GM12878 (cell line): ENCODE data around the gene SLC20A1. TPM values are rescaled to one million over a fixed set of nuclear protein-coding genes. Genes with fewer than 3 reads are reported as not detected.
A peak's percentile ranks its signal among the peaks of the same experiment; 100 is the strongest.

ENCODE experiments used
- ATAC-seq: fragments of 200-7000 bp; cut with Tn5 transposase; 3 replicates; pipeline ENCODE4 v1.9.1; 2020; ENCODE audit warnings: mild to moderate bottlenecking, moderate library complexity
- BruUV-seq: library from RNA; stranded (reverse); fragments of 400-500 nt; replicated peaks from 2 replicates; lab custom pipeline; 2021; lab: Mats Ljungman, UMichigan
- CTCF ChIA-PET: fragments of 300-600 bp; sonication (Branson Sonifier 250); formaldehyde crosslinking; extraction: SDS; loops from one replicate; lab custom pipeline; 2021; ENCODE audit warnings: inconsistent platforms; lab: Yijun Ruan, JAX
- POLR2A ChIA-PET: fragments of 350-600 bp; formaldehyde crosslinking; extraction: SDS; loops from one replicate; lab custom pipeline; 2021; ENCODE audit warnings: inconsistent platforms; lab: Charles Lee
- RAD21 ChIA-PET: fragments of 300-600 bp; sonication (Branson Sonifier 250); formaldehyde crosslinking; loops from one replicate; lab custom pipeline; 2023; ENCODE audit warnings: antibody characterized with exemption; ENCODE audit not compliant: unreplicated experiment; lab: Charles Lee
- SMC1A ChIA-PET: fragments of 300-600 bp; sonication (Branson Sonifier 250); formaldehyde crosslinking; loops from one replicate; lab custom pipeline; 2023; ENCODE audit not compliant: unreplicated experiment, uncharacterized antibody; lab: Charles Lee
- DNase-seq: peaks from one replicate; pipeline ENCODE4 v3.0.0-alpha.2; 2011; ENCODE audit warnings: low read depth, low spot score
- FAIRE-seq: peaks from 3 replicates; lab custom pipeline; 2011; peaks lifted over from hg19 to GRCh38; lab: Jason Lieb, UNC
- H2AFZ ChIP-seq: 2 replicates; pipeline ENCODE4 v1.6.0; 2011; ENCODE audit warnings: low read depth, low read length, control low read depth; ENCODE audit not compliant: control insufficient read depth
- H3K27ac ChIP-seq: 2 replicates; pipeline ENCODE4 v1.5.1; 2011; ENCODE audit warnings: control low read depth; ENCODE audit not compliant: control insufficient read depth, insufficient read depth
- H3K27me3 ChIP-seq, 2 experiments: replicated peaks in 1 of 2; 2 replicates each; pipeline versions ENCODE4 v1.6.0 to v1.6.1; 2011; ENCODE audit warnings: low read length in 1 of 2; ENCODE audit not compliant: control insufficient read depth in 2 of 2, insufficient read depth in 2 of 2
- H3K36me3 ChIP-seq, 2 experiments: 2 replicates each; pipeline ENCODE4 v1.5.1; 2011; ENCODE audit warnings: low read length in 1 of 2; ENCODE audit not compliant: control insufficient read depth in 2 of 2, insufficient read depth in 2 of 2
- H3K4me1 ChIP-seq: 2 replicates; pipeline ENCODE4 v1.6.1; 2011; ENCODE audit warnings: mild to moderate bottlenecking, low read length, moderate library complexity, mixed read lengths; ENCODE audit not compliant: control insufficient read depth, insufficient read depth
- H3K4me2 ChIP-seq: 2 replicates; pipeline ENCODE4 v1.6.0; 2011; ENCODE audit warnings: control low read depth; ENCODE audit not compliant: control insufficient read depth, insufficient read depth
- H3K4me3 ChIP-seq: fragments of 200-600 bp; sonication (generic); 2 replicates; pipeline ENCODE4 v1.5.1; 2016
- H3K79me2 ChIP-seq: 2 replicates; pipeline ENCODE4 v1.6.0; 2011; ENCODE audit warnings: low read length; ENCODE audit not compliant: control insufficient read depth, insufficient read depth
- H3K9ac ChIP-seq: 2 replicates; pipeline ENCODE4 v1.8.0; 2011; ENCODE audit warnings: low read length, control low read depth, mixed read lengths; ENCODE audit not compliant: control insufficient read depth, insufficient read depth
- H3K9me3 ChIP-seq: replicated peaks from 3 replicates; pipeline ENCODE4 v1.5.1; 2011; ENCODE audit warnings: mild to moderate bottlenecking, low read length; ENCODE audit not compliant: control insufficient read depth, insufficient read depth
- H4K20me1 ChIP-seq: 2 replicates; pipeline ENCODE4 v1.6.0; 2011; ENCODE audit not compliant: control insufficient read depth, insufficient read depth
- HDAC2 ChIP-seq: fragments of 200-600 bp; sonication (generic); IDR thresholded peaks from 2 replicates; pipeline ENCODE4 v1.6.1; 2017
- JUND ChIP-seq: IDR thresholded peaks from 2 replicates; pipeline ENCODE4 v1.6.1; 2012; ENCODE audit warnings: low read depth, mild to moderate bottlenecking, low read length, improper control_type of control experiment, moderate library complexity
- NFXL1 ChIP-seq: fragments of 450-650 bp; IDR thresholded peaks from 2 replicates; pipeline ENCODE4 v1.6.1; 2017; ENCODE audit warnings: antibody characterized with exemption, mild to moderate bottlenecking, borderline replicate concordance
- POLR2AphosphoS5 ChIP-seq: IDR thresholded peaks from 2 replicates; pipeline ENCODE4 v1.6.1; 2011; ENCODE audit warnings: mild to moderate bottlenecking, low read length, inconsistent platforms
- RAD51 ChIP-seq: fragments of 450-650 bp; IDR thresholded peaks from 2 replicates; pipeline ENCODE4 v1.6.1; 2016; ENCODE audit warnings: moderate library complexity, mild to moderate bottlenecking, inconsistent platforms
- ZSCAN29 ChIP-seq: fragments of 450-650 bp; IDR thresholded peaks from 2 replicates; pipeline ENCODE4 v1.6.1; 2017; ENCODE audit warnings: mild to moderate bottlenecking, moderate library complexity
- WGBS: methylation state at CpG from one replicate; pipeline ENCODE4 v1.1.6; 2016; ENCODE audit warnings: low lambda C conversion rate; ENCODE audit not compliant: insufficient replicate concordance, insufficient coverage; ENCODE audit errors: missing lambda C conversion rate; 5-methylcytosine and 5-hydroxymethylcytosine counted together
- in situ Hi-C: fragments of 300-500 bp; cut with MboI; formaldehyde crosslinking; loops from 9 replicates; pipeline ENCODE4 v1.14.3; 2018; ENCODE audit warnings: mixed read lengths
- intact Hi-C: fragments of 100-400 bp; cut with micrococcal nuclease; formaldehyde crosslinking; loops from one replicate; pipeline ENCODE4 v1.14.2; 2022; ENCODE audit not compliant: unreplicated experiment
- polyA plus RNA-seq, 11 experiments: library from polyadenylated mRNA; depleted of rRNA in 4 of 11; unstranded in 6 of 11; stranded (reverse) in 5 of 11; fragments of >200 nt; fragmentation: Nextera tagmentation in 4 of 11; fragmentation: Illumina TruSeq in 1 of 11; extraction: Ambion mirVana in 4 of 11; extraction: Trizol in 1 of 11; gene quantifications; 1 replicate in 1 of 11; 2 replicates in 10 of 11; pipeline versions ENCODE4 v1.2.1 to v1.2.3, GENCODE V29; 2011 to 2016; ENCODE audit warnings: inconsistent platforms in 2 of 11, missing spikeins in 2 of 11, low read depth in 1 of 11
- total RNA-seq, 4 experiments: library from RNA; depleted of rRNA in 3 of 4; stranded (reverse); fragments of >200 nt in 3 of 4; fragmentation: Illumina TruSeq in 1 of 4; extraction: Trizol in 1 of 4; gene quantifications; 2 replicates each; pipeline versions ENCODE4 v1.2.1 to v1.2.3, GENCODE V29; 2013 to 2021
- TF ChIP-seq, protein P1 (sequence below): fragments of 450-650 bp; IDR thresholded peaks from 2 replicates; pipeline ENCODE4 v1.6.1; 2016; ENCODE audit warnings: mild to moderate bottlenecking
- TF ChIP-seq, protein P2 (sequence below): fragments of 450-650 bp; IDR thresholded peaks from 2 replicates; pipeline ENCODE4 v1.6.1; 2018; ENCODE audit warnings: mild to moderate bottlenecking, low read depth, moderate library complexity; ENCODE audit not compliant: partially characterized antibody

Gene SLC20A1
- total and polyA plus RNA-seq, 10 of the 15 experiments (the other 5 are each of a cell fraction or from before 2014, with no cell fraction given), result 21.2 to 59.1 (median 43.2) TPM

DNA sequence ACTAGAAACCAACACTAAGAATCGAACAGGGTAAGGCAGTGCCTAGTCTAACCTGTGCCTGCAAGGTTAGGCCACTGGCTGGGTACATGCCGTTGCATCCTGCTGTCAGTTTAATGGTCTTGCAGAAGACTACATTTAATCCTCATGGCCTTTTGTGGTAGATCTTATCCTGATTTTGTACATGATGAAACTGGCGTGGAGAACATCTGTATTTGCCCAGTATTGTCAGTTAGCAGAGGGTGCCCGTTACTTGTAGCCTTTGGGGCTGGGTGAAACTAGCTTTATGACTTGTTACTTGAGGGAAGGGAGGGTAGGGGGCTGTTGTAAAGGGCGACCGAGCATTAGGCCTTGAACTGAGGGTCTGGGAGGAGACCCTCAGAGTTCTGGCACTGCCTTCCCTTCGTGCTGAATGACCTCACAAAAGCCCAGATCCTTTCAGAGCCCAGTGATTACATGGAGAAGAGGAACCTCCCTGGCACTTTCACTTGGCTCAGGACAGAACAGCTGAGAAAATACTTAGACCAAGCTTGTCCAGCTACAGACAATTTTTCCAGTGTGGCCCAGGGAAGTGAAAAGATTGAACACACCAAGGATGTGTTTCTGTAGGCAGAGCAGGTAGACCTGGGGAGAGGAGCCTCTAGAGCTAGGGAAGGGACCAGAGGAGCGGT, 19.5 kb downstream of the SLC20A1 start:
- Histone ChIP-seq H3K4me3 (no peak overlapping the region), H4K20me1 (no peaks in the 10 kb centered on the region), H3K27ac (no peak overlapping the region), H3K9ac (no peak overlapping the region), H3K4me1 (no peaks in the 10 kb centered on the region), H3K79me2 (peaks cover 2% of the 10 kb centered on the region), H3K4me2 (no peak overlapping the region), H3K36me3 (peaks cover 2 to 13% of the 10 kb centered on the region in 2 experiments), H3K9me3 (no peaks in the 10 kb centered on the region), H2AFZ (no peak overlapping the region), H3K27me3 (no peaks in the 10 kb centered on the region)
- in situ Hi-C loops, result no loop called here
- CTCF ChIA-PET, result interaction anchor here (1.5 to 2.4 kb wide), 4 partner anchors 20 to 34 kb away, joined by 4 to 9 read pairs (median 4); no protein-coding TSS in a partner anchor
- RAD21 ChIA-PET, result no interaction called here
- DNase-seq (no peak), FAIRE-seq (no peak), ATAC-seq (no peak; the same call in 2 of the 3 replicates)
- over 99% methylated on average over 8 of the region's 8 CpGs for WGBS
- SMC1A ChIA-PET, result interaction anchor here (0.8 to 3.7 kb wide), 5 partner anchors 9 to 60 kb away, joined by 3 to 14 read pairs (median 5); no protein-coding TSS in a partner anchor
- intact Hi-C loops, result no loop called here
- BruUV-seq, result no TSS peak
- TF ChIP-seq NFXL1 (no peak), RAD51 (no peak), POLR2AphosphoS5 (no peak), JUND (no peak)
- POLR2A ChIA-PET, result interaction anchor here (1.2 to 3.8 kb wide), 2 partner anchors 8 to 19 kb away, joined by 4 to 19 read pairs; partner anchors contain the start of gene SLC20A1

DNA sequence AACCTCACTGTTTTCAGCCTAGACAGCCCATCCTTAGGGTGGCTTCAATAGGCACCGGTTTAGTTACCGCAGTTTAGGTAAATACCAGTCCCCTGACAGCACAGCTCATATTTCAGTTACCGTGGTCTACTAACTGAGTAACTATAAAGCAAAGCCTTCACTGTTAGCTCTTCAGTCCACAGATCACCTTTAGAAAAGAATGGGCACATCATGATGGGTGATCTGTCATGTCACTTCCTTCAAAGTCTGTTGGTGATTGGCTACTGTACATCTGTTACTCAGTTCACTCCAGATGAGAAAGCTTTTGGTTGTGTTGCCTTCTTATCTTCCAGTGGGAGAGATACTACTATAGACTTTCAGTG, 21.0 kb downstream of the SLC20A1 start:
- POLR2A ChIA-PET, result interaction anchor here (0.5 to 3.8 kb wide), 4 partner anchors 10 to 60 kb away, joined by 3 to 19 read pairs (median 4); partner anchors contain the start of gene SLC20A1
- SMC1A ChIA-PET, result interaction anchor here (0.9 to 3.7 kb wide), 9 partner anchors 11 to 59 kb away, joined by 3 to 14 read pairs (median 5); no protein-coding TSS in a partner anchor
- no peaks in the 10 kb centered on the region for H4K20me1 ChIP-seq
- 0 out of 2 replicates have a peak, but pooled peaks have one; percentile 55 for TF ChIP-seq ZSCAN29
- TF ChIP-seq HDAC2, result no peak
- TF ChIP-seq, protein P1, sequence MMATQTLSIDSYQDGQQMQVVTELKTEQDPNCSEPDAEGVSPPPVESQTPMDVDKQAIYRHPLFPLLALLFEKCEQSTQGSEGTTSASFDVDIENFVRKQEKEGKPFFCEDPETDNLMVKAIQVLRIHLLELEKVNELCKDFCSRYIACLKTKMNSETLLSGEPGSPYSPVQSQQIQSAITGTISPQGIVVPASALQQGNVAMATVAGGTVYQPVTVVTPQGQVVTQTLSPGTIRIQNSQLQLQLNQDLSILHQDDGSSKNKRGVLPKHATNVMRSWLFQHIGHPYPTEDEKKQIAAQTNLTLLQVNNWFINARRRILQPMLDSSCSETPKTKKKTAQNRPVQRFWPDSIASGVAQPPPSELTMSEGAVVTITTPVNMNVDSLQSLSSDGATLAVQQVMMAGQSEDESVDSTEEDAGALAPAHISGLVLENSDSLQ, result peak; percentile 52
- TF ChIP-seq, protein P2, sequence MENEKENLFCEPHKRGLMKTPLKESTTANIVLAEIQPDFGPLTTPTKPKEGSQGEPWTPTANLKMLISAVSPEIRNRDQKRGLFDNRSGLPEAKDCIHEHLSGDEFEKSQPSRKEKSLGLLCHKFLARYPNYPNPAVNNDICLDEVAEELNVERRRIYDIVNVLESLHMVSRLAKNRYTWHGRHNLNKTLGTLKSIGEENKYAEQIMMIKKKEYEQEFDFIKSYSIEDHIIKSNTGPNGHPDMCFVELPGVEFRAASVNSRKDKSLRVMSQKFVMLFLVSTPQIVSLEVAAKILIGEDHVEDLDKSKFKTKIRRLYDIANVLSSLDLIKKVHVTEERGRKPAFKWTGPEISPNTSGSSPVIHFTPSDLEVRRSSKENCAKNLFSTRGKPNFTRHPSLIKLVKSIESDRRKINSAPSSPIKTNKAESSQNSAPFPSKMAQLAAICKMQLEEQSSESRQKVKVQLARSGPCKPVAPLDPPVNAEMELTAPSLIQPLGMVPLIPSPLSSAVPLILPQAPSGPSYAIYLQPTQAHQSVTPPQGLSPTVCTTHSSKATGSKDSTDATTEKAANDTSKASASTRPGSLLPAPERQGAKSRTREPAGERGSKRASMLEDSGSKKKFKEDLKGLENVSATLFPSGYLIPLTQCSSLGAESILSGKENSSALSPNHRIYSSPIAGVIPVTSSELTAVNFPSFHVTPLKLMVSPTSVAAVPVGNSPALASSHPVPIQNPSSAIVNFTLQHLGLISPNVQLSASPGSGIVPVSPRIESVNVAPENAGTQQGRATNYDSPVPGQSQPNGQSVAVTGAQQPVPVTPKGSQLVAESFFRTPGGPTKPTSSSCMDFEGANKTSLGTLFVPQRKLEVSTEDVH, result no peak
- TF ChIP-seq, all 136 proteins: peak for 2
- Histone ChIP-seq H3K4me2 (peak overlapping the region; percentile 14; the same call in 1 of the 2 replicates), H3K9ac (no peak overlapping the region), H3K36me3 (peaks cover under 1 to 8% of the 10 kb centered on the region in 2 experiments; a peak in 3 of 4 replicates), H3K27me3 (no peaks in the 10 kb centered on the region), H3K9me3 (no peaks in the 10 kb centered on the region), H3K27ac (no peak overlapping the region), H2AFZ (no peak overlapping the region), H3K79me2 (no peaks in the 10 kb centered on the region), H3K4me3 (no peak overlapping the region), H3K4me1 (no peaks in the 10 kb centered on the region)
- BruUV-seq, result no TSS peak
- intact Hi-C loops, result no loop called here
- DNase-seq (no peak), FAIRE-seq (peak; percentile 79), ATAC-seq (peak; percentile 87)
- WGBS, result 75% methylated on average over 3 of the region's 3 CpGs
- in situ Hi-C loops, result no loop called here
- ChIA-PET RAD21 (interaction anchor here (0.7 to 1.4 kb wide), 3 partner anchors 21 to 61 kb away, joined by 4 read pairs; partner anchors contain the start of gene SLC20A1), CTCF (interaction anchor here (0.8 to 2.4 kb wide), 5 partner anchors 25 to 58 kb away, joined by 3 to 9 read pairs (median 4); no protein-coding TSS in a partner anchor)
